ENCODE results near the gene ITK. TPM values are rescaled to one million over a fixed set of nuclear protein-coding genes. Genes with fewer than 3 reads are reported as not detected.

Gene ITK
- total RNA-seq, 4 donors from 2014 or later, result 1.7 to 3.6 (median 3.0) TPM

- Histone ChIP-seq H3K9me3 (no peaks in the 10 kb centered on the region), H3K36me3 (no peaks in the 10 kb centered on the region), H3K27ac (no peak overlapping the region), H3K4me1 (no peaks in the 10 kb centered on the region), H3K4me3 (replicated peaks in 1 of 3) (no peak overlapping the region), H3K27me3 (no peaks in the 10 kb centered on the region)
- no peak for DNase-seq
- 87 to 99% methylated on average over 2 of the region's 2 CpGs for WGBS, 2 donors
- intact Hi-C loops (cut with DNase I), result no loop called here
- no peak for TF ChIP-seq POLR2A (IDR thresholded peaks at IDR 0.05)
- no peak for TF ChIP-seq CTCF (IDR thresholded peaks at IDR 0.05)
Observed at GRCh38 chr5:157278319-157279037, 97.8 kb downstream of the ITK start.

- H3K4me1 ChIP-seq, result no peaks in the 10 kb centered on the region
- H3K27me3 ChIP-seq, result no peaks in the 10 kb centered on the region
- DNase-seq, result no peak
- WGBS, 2 donors, result 78 to 79% methylated on average over 7 of the region's 7 CpGs
- TF ChIP-seq POLR2A (IDR thresholded peaks at IDR 0.05) (no peak), CTCF (IDR thresholded peaks at IDR 0.05) (no peak)
- no peak overlapping the region for H3K27ac ChIP-seq
- no peak overlapping the region for H3K4me3 ChIP-seq (replicated peaks in 1 of 3)
- no peaks in the 10 kb centered on the region for H3K9me3 ChIP-seq
- H3K36me3 ChIP-seq, result no peaks in the 10 kb centered on the region
- intact Hi-C loops (cut with DNase I), result no loop called here
Observed at GRCh38 chr5:157279605-157280239, 99.1 kb downstream of the ITK start.

- H3K4me1 ChIP-seq, result no peaks in the 10 kb centered on the region
- no peaks in the 10 kb centered on the region for H3K27me3 ChIP-seq
- no peak overlapping the region for H3K4me3 ChIP-seq (replicated peaks in 1 of 3)
- intact Hi-C loops (cut with DNase I), result no loop called here
- WGBS, 2 donors, result 82 to 83% methylated on average over 3 of the region's 3 CpGs
- no peak for DNase-seq
- TF ChIP-seq POLR2A (IDR thresholded peaks at IDR 0.05) (no peak), CTCF (IDR thresholded peaks at IDR 0.05) (no peak)
- no peaks in the 10 kb centered on the region for H3K36me3 ChIP-seq
- no peak overlapping the region for H3K27ac ChIP-seq
- no peaks in the 10 kb centered on the region for H3K9me3 ChIP-seq
Observed at GRCh38 chr5:157280927-157281326, 100.3 kb downstream of the ITK start.

- intact Hi-C loops (cut with DNase I), result no loop called here
- Histone ChIP-seq H3K4me1 (no peaks in the 10 kb centered on the region), H3K4me3 (replicated peaks in 1 of 3) (no peak overlapping the region), H3K36me3 (no peaks in the 10 kb centered on the region), H3K9me3 (no peaks in the 10 kb centered on the region), H3K27me3 (no peaks in the 10 kb centered on the region), H3K27ac (no peak overlapping the region)
- no peak for DNase-seq
- no peak for TF ChIP-seq CTCF (IDR thresholded peaks at IDR 0.05)
- no peak for TF ChIP-seq POLR2A (IDR thresholded peaks at IDR 0.05)
Observed at GRCh38 chr5:157282150-157282549, 101.5 kb downstream of the ITK start.

- intact Hi-C loops (cut with DNase I), result no loop called here
- H3K4me1 ChIP-seq, result no peaks in the 10 kb centered on the region
- no peaks in the 10 kb centered on the region for H3K36me3 ChIP-seq
- no peak for TF ChIP-seq CTCF (IDR thresholded peaks at IDR 0.05)
- no peak for TF ChIP-seq POLR2A (IDR thresholded peaks at IDR 0.05)
- H3K27ac ChIP-seq, result no peak overlapping the region
- H3K27me3 ChIP-seq, result no peaks in the 10 kb centered on the region
- H3K9me3 ChIP-seq, result no peaks in the 10 kb centered on the region
- DNase-seq, result no peak
- WGBS, 2 donors, result 65 to 74% methylated on average over 3 of the region's 3 CpGs
- no peak overlapping the region for H3K4me3 ChIP-seq (replicated peaks in 1 of 3)
Observed at GRCh38 chr5:157283434-157283833, 102.8 kb downstream of the ITK start.
